GM19467 (cell line): Measurements from ENCODE around the gene PSMD5.

Source experiments
- ATAC-seq: cut with Tn5 transposase; IDR thresholded peaks from one replicate; pipeline ENCODE4 v1.9.1; 2021; ENCODE audit warnings: mild to moderate bottlenecking, moderate library complexity; ENCODE audit not compliant: unreplicated experiment

PSMD5 gene

GRCh38 chr9:120856700-120857099 is 14.0 kb upstream of the PSMD5 start:
- no peak for ATAC-seq

- no peak for ATAC-seq
These were observed 13.3 kb upstream of the PSMD5 start for GRCh38 chr9:120855827-120856670.

- ATAC-seq: no peak
These were observed 12.0 kb upstream of the PSMD5 start for GRCh38 chr9:120854596-120855327.

GRCh38 chr9:120853198-120853597 is 10.5 kb upstream of the PSMD5 start:
- ATAC-seq: no peak

- ATAC-seq: no peak
These were observed 9.7 kb upstream of the PSMD5 start for GRCh38 chr9:120852240-120853010.

- ATAC-seq: no peak
These were observed 8.7 kb upstream of the PSMD5 start for GRCh38 chr9:120851449-120851848.

GRCh38 chr9:120850315-120850714 is 7.6 kb upstream of the PSMD5 start:
- ATAC-seq: no peak

GRCh38 chr9:120846906-120847305 is 4.2 kb upstream of the PSMD5 start:
- no peak for ATAC-seq

GRCh38 chr9:120846251-120846889 is 3.6 kb upstream of the PSMD5 start:
- ATAC-seq: no peak

GRCh38 chr9:120845255-120845654 is 2.5 kb upstream of the PSMD5 start:
- no peak for ATAC-seq

GRCh38 chr9:120841930-120842684 is 615 bp downstream of the PSMD5 start:
- ATAC-seq: no peak

GRCh38 chr9:120839146-120839545 is 3.6 kb downstream of the PSMD5 start:
- no peak for ATAC-seq

GRCh38 chr9:120837921-120838320 is 4.8 kb downstream of the PSMD5 start:
- no peak for ATAC-seq

GRCh38 chr9:120833325-120833724 is 9.4 kb downstream of the PSMD5 start:
- no peak for ATAC-seq

GRCh38 chr9:120832807-120833206 is 9.9 kb downstream of the PSMD5 start:
- ATAC-seq: no peak

GRCh38 chr9:120830865-120831264 is 11.9 kb downstream of the PSMD5 start:
- no peak for ATAC-seq

- ATAC-seq: no peak
These were observed 12.6 kb downstream of the PSMD5 start for GRCh38 chr9:120830151-120830550.

- no peak for ATAC-seq
These were observed 13.1 kb downstream of the PSMD5 start for GRCh38 chr9:120829650-120830049.

- ATAC-seq: no peak
These were observed 22.6 kb downstream of the PSMD5 start for GRCh38 chr9:120820095-120820494.

- no peak for ATAC-seq
These were observed 24.1 kb downstream of the PSMD5 start for GRCh38 chr9:120818595-120818994.
